ENCODE data around the gene SHROOM2. TPM values are rescaled to one million over a fixed set of nuclear protein-coding genes. Genes with fewer than 3 reads are reported as not detected.

SHROOM2 gene
- total RNA-seq, 1 donor from 2014 or later = 5.4 TPM

- DNase-seq (ENCODE audit: low read depth in 2 of 2) = no peak
These were observed 109.1 kb downstream of the SHROOM2 start for GRCh38 chrX:9895225-9895912.

GRCh38 chrX:9897761-9898161 is 111.5 kb downstream of the SHROOM2 start:
- DNase-seq (ENCODE audit: low read depth in 2 of 2) = no peak

- no peak for DNase-seq (ENCODE audit: low read depth in 2 of 2)
These were observed 113.4 kb downstream of the SHROOM2 start for GRCh38 chrX:9899640-9900111.

- DNase-seq (ENCODE audit: low read depth in 2 of 2) = no peak
These were observed 116.4 kb downstream of the SHROOM2 start for GRCh38 chrX:9902656-9903055.

- DNase-seq (ENCODE audit: low read depth in 2 of 2) = no peak
These were observed 116.9 kb downstream of the SHROOM2 start for GRCh38 chrX:9903146-9903545.

- DNase-seq (ENCODE audit: low read depth in 2 of 2) = peak in 1 of 2 donors; percentile 27
These were observed 119.1 kb downstream of the SHROOM2 start for GRCh38 chrX:9905288-9905687.

- DNase-seq (ENCODE audit: low read depth in 2 of 2) = no peak
These were observed 119.5 kb downstream of the SHROOM2 start for GRCh38 chrX:9905721-9906120.

- DNase-seq (ENCODE audit: low read depth in 2 of 2) = no peak
These were observed 120.7 kb downstream of the SHROOM2 start for GRCh38 chrX:9906919-9907318.

GRCh38 chrX:9907645-9908387 is 121.6 kb downstream of the SHROOM2 start:
- peak; percentile 13 to 54 for DNase-seq (ENCODE audit: low read depth in 2 of 2)

- no peak for DNase-seq (ENCODE audit: low read depth in 2 of 2)
These were observed 123.0 kb downstream of the SHROOM2 start for GRCh38 chrX:9909254-9909653.

GRCh38 chrX:9911487-9911886 is 125.3 kb downstream of the SHROOM2 start:
- peak in 1 of 2 donors; percentile 60 for DNase-seq (ENCODE audit: low read depth in 2 of 2)

- no peak for DNase-seq (ENCODE audit: low read depth in 2 of 2)
These were observed 126.3 kb downstream of the SHROOM2 start for GRCh38 chrX:9912351-9913145.

- peak in 1 of 2 donors; percentile 58 for DNase-seq (ENCODE audit: low read depth in 2 of 2)
These were observed 126.9 kb downstream of the SHROOM2 start for GRCh38 chrX:9913146-9913433.

GRCh38 chrX:9917861-9918260 is 131.6 kb downstream of the SHROOM2 start:
- peak in 1 of 2 donors; percentile 25 for DNase-seq (ENCODE audit: low read depth in 2 of 2)

- no peak for DNase-seq (ENCODE audit: low read depth in 2 of 2)
These were observed 133.5 kb downstream of the SHROOM2 start for GRCh38 chrX:9919632-9920172.

GRCh38 chrX:9921407-9921806 is 135.2 kb downstream of the SHROOM2 start:
- no peak for DNase-seq (ENCODE audit: low read depth in 2 of 2)

- peak in 1 of 2 donors; percentile 10 for DNase-seq (ENCODE audit: low read depth in 2 of 2)
These were observed 137.1 kb downstream of the SHROOM2 start for GRCh38 chrX:9923357-9923756.

GRCh38 chrX:9926002-9926401 is 139.8 kb downstream of the SHROOM2 start:
- DNase-seq (ENCODE audit: low read depth in 2 of 2) = no peak

GRCh38 chrX:9927698-9928482 is 141.7 kb downstream of the SHROOM2 start:
- no peak for DNase-seq (ENCODE audit: low read depth in 2 of 2)

GRCh38 chrX:9935436-9935835 is 149.2 kb downstream of the SHROOM2 start:
- no peak for DNase-seq (ENCODE audit: low read depth in 2 of 2)

- no peak for DNase-seq (ENCODE audit: low read depth in 2 of 2)
These were observed 151.5 kb downstream of the SHROOM2 start for GRCh38 chrX:9937761-9938160.

All from lung microvascular endothelial cell (primary cell).